Measurements from ENCODE around the gene DYNC1LI1. TPM values are rescaled to one million over a fixed set of nuclear protein-coding genes. Genes with fewer than 3 reads are reported as not detected.
A peak's percentile ranks its signal among the peaks of the same experiment; 100 is the strongest.

Gene DYNC1LI1
- total and polyA plus RNA-seq, 9 of the 15 experiments (the other 6 are each of a cell fraction or from before 2014, with no cell fraction given), result 21.0 to 85.4 (median 61.3) TPM

- no peak for TF ChIP-seq CHD7 (IDR thresholded peaks at IDR 0.05; ENCODE audit: low read depth, low read length)
- peak; percentile 13 to 37; a peak in 2 of 4 replicates for TF ChIP-seq NRF1 (conservative IDR thresholded peaks at IDR 0.05 in 1 of 2, IDR thresholded peaks at IDR 0.05 in 1 of 2)
- TF ChIP-seq NONO (IDR thresholded peaks at IDR 0.05; ENCODE audit: low read depth in 2 of 2, low read length in 1 of 2), result peak in 1 of 2 experiments; percentile 40; a peak in 1 of 4 replicates
- peak; percentile 80 for TF ChIP-seq TEAD4 (IDR thresholded peaks at IDR 0.05; ENCODE audit: low read length)
- TF ChIP-seq TEAD4 (CRISPR knock-in tag; IDR thresholded peaks at IDR 0.05; ENCODE audit: borderline replicate concordance), result no peak
- peak; percentile 39; the same call in 1 of the 2 replicates for TF ChIP-seq ETV1 (tag; conservative IDR thresholded peaks at IDR 0.05; ENCODE audit: low read depth)
- no peak for TF ChIP-seq GABPB2 (CRISPR knock-in tag; conservative IDR thresholded peaks at IDR 0.05)
- no peak for TF ChIP-seq ZNF512 (tag; IDR thresholded peaks at IDR 0.05)
- no peak; the same call in 1 of the 2 replicates for TF ChIP-seq TRIM28 (IDR thresholded peaks at IDR 0.05)
- no peak for TF ChIP-seq MAX (CRISPR knock-in tag; IDR thresholded peaks at IDR 0.05)
- peak; percentile 70 for TF ChIP-seq NCOA1 (IDR thresholded peaks at IDR 0.05; ENCODE audit: low read depth)
- TF ChIP-seq RBM17 (IDR thresholded peaks at IDR 0.05; ENCODE audit: borderline replicate concordance, low read depth, low read length), result no peak
- TF ChIP-seq HNRNPL (IDR thresholded peaks at IDR 0.05; ENCODE audit: low read depth, low read length), result no peak
- no peak for TF ChIP-seq MED1 (CRISPR knock-in tag; IDR thresholded peaks at IDR 0.05; ENCODE audit: borderline replicate concordance)
- peak; percentile 46; the same call in 1 of the 2 replicates for TF ChIP-seq NFRKB (IDR thresholded peaks at IDR 0.05; ENCODE audit: low read depth)
Measured at GRCh38 chr3:32502118-32502945, 68.3 kb downstream of the DYNC1LI1 start, which contains the start of gene CMTM6 (continued).

Measured in K562 (cell line).